Endodermal cell (in vitro differentiated cells): ENCODE results near the gene CAMK4. TPM values are rescaled to one million over a fixed set of nuclear protein-coding genes. Genes with fewer than 3 reads are reported as not detected.

ENCODE experiments used
- DNase-seq: peaks from one replicate; pipeline ENCODE4 v3.0.0-alpha.2; 2017
- H3K27ac ChIP-seq: 2 replicates; pipeline ENCODE4 v1.5.1; 2013; ENCODE audit warnings: mild to moderate bottlenecking, low read depth, low read length, moderate library complexity
- H3K27me3 ChIP-seq: 2 replicates; pipeline ENCODE4 v1.6.1; 2013; ENCODE audit warnings: mild to moderate bottlenecking, low read length, moderate library complexity; ENCODE audit not compliant: insufficient read depth, control insufficient read depth, poor library complexity, severe bottlenecking
- H3K36me3 ChIP-seq: 2 replicates; pipeline ENCODE4 v1.7.0; 2013; ENCODE audit warnings: mild to moderate bottlenecking, low read length, moderate library complexity; ENCODE audit not compliant: control insufficient read depth, insufficient read depth
- H3K4me1 ChIP-seq: one replicate; pipeline ENCODE4 v1.7.0; 2013; ENCODE audit warnings: low read length; ENCODE audit not compliant: control insufficient read depth, insufficient read depth
- H3K4me3 ChIP-seq: 2 replicates; pipeline ENCODE4 v1.5.1; 2013; ENCODE audit warnings: mild to moderate bottlenecking, low read length, moderate library complexity
- H3K9ac ChIP-seq: 2 replicates; pipeline ENCODE4 v1.6.1; 2013; ENCODE audit warnings: mild to moderate bottlenecking, low read length, moderate library complexity; ENCODE audit not compliant: poor library complexity, severe bottlenecking; ENCODE audit errors: extremely low read depth
- H3K9me3 ChIP-seq: 2 replicates; pipeline ENCODE4 v1.6.1; 2013; ENCODE audit warnings: mild to moderate bottlenecking, low read length, moderate library complexity; ENCODE audit not compliant: control insufficient read depth
- H3K27ac Mint-ChIP-seq: 2 replicates; pipeline ENCODE4 v1.8.0; 2020; ENCODE audit warnings: mixed read lengths
- H3K27me3 Mint-ChIP-seq: 2 replicates; pipeline ENCODE4 v1.8.0; 2021; ENCODE audit warnings: mild to moderate bottlenecking, mixed read lengths; ENCODE audit not compliant: insufficient read depth
- H3K36me3 Mint-ChIP-seq: 2 replicates; pipeline ENCODE4 v1.8.0; 2020; ENCODE audit warnings: low read depth, mixed read lengths
- H3K4me1 Mint-ChIP-seq: 2 replicates; pipeline ENCODE4 v1.8.0; 2020; ENCODE audit warnings: mixed read lengths
- H3K4me3 Mint-ChIP-seq: 2 replicates; pipeline ENCODE4 v1.8.0; 2020; ENCODE audit warnings: mild to moderate bottlenecking, moderate library complexity, mixed read lengths
- H3K9me3 Mint-ChIP-seq: 2 replicates; pipeline ENCODE4 v1.8.0; 2020; ENCODE audit warnings: mild to moderate bottlenecking, mixed read lengths
- CTCF ChIP-seq: fragments of 200-600 bp; sonication (generic); conservative IDR thresholded peaks from 2 replicates; pipeline ENCODE4 v1.5.0; 2021; ENCODE audit warnings: antibody characterized with exemption, mild to moderate bottlenecking
- WGBS, 2 experiments: methylation state at CpG; one replicate each; pipeline versions ENCODE4 v1.1.5 to v1.1.7; 2013; ENCODE audit warnings: missing lambda C conversion rate in 2 of 2, mixed read lengths in 1 of 2; ENCODE audit not compliant: insufficient coverage in 1 of 2, insufficient read length in 1 of 2; 5-methylcytosine and 5-hydroxymethylcytosine counted together
- total RNA-seq, 2 donors: library from RNA; stranded (reverse); fragmentation: NEBNext Ultra II Directional in 1 of 2; extraction: Animal tissue kit (Norgen Biotek cat#: 25700) in 1 of 2; gene quantifications; 2 replicates in 1 of 2; 3 replicates in 1 of 2; pipeline ENCODE4 v1.2.1, GENCODE V29; 2021

CAMK4 gene
- total RNA-seq, 2 donors from 2014 or later: 2.8 to 3.9 TPM

- Mint-ChIP-seq H3K27ac (no peak overlapping the region), H3K4me3 (no peak overlapping the region), H3K36me3 (no peaks in the 10 kb centered on the region), H3K9me3 (no peaks in the 10 kb centered on the region), H3K4me1 (peaks cover under 1% of the 10 kb centered on the region), H3K27me3 (no peaks in the 10 kb centered on the region)
- Histone ChIP-seq H3K4me1 (no peaks in the 10 kb centered on the region), H3K27me3 (no peaks in the 10 kb centered on the region), H3K9ac (no peak overlapping the region), H3K9me3 (no peaks in the 10 kb centered on the region), H3K27ac (no peak overlapping the region), H3K36me3 (no peaks in the 10 kb centered on the region), H3K4me3 (no peak overlapping the region)
- no peak for TF ChIP-seq CTCF
- 100% methylated on average over 1 of the region's 1 CpG; no CpG with 5 or more reads in 1 of the 2 experiments for WGBS, 2 experiments
- DNase-seq: no peak
Measured at GRCh38 chr5:111453295-111453694, 229.1 kb downstream of the CAMK4 start.

- no peak for TF ChIP-seq CTCF
- Mint-ChIP-seq H3K4me1 (no peaks in the 10 kb centered on the region), H3K36me3 (no peaks in the 10 kb centered on the region), H3K27me3 (no peaks in the 10 kb centered on the region), H3K4me3 (no peak overlapping the region), H3K9me3 (no peaks in the 10 kb centered on the region), H3K27ac (no peak overlapping the region)
- Histone ChIP-seq H3K9ac (no peak overlapping the region), H3K27ac (no peak overlapping the region), H3K36me3 (no peaks in the 10 kb centered on the region), H3K4me3 (no peak overlapping the region), H3K4me1 (no peaks in the 10 kb centered on the region), H3K9me3 (no peaks in the 10 kb centered on the region), H3K27me3 (no peaks in the 10 kb centered on the region)
- no peak for DNase-seq
- 86% methylated on average over 2 of the region's 2 CpGs; no CpG with 5 or more reads in 1 of the 2 experiments for WGBS, 2 experiments
Measured at GRCh38 chr5:111453747-111454146, 229.6 kb downstream of the CAMK4 start.

GRCh38 chr5:111454198-111454622 lies 230.0 kb downstream of the CAMK4 start:
- WGBS, 2 experiments: 93 to 100% methylated on average over 2 to 3 of the region's 3 CpGs
- no peak for DNase-seq

More at GRCh38 chr5:111454198-111454622, 230.0 kb downstream of the CAMK4 start:
- Mint-ChIP-seq H3K36me3 (no peaks in the 10 kb centered on the region), H3K4me3 (no peak overlapping the region), H3K27ac (no peak overlapping the region), H3K9me3 (no peaks in the 10 kb centered on the region), H3K4me1 (no peaks in the 10 kb centered on the region), H3K27me3 (no peaks in the 10 kb centered on the region)
- Histone ChIP-seq H3K4me1 (no peaks in the 10 kb centered on the region), H3K36me3 (no peaks in the 10 kb centered on the region), H3K4me3 (no peak overlapping the region), H3K27ac (no peak overlapping the region), H3K27me3 (no peaks in the 10 kb centered on the region), H3K9ac (no peak overlapping the region), H3K9me3 (no peaks in the 10 kb centered on the region)
- TF ChIP-seq CTCF: no peak
